ENCODE measurements around the gene EREG.

The EREG gene

DNA sequence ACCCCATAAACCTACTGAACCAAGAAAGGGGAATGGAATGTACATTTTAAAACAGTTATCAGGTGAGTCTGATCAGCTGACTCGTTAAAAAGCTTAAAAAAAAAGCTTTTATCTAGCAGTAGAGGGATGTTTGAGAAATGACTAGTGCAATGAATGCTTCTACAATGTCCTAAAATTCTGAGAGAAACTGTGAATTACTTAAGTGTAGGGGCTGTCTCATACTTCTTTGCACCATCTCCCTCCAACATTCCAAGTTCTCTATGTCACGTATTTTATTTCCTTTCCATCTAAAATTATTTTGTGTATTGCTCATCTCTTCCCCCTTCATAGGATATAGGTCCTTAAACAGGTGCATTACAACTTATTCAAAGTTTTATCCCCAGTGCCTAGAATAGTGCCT lies 68.1 kb downstream of the EREG start:
- no peak for DNase-seq

DNA sequence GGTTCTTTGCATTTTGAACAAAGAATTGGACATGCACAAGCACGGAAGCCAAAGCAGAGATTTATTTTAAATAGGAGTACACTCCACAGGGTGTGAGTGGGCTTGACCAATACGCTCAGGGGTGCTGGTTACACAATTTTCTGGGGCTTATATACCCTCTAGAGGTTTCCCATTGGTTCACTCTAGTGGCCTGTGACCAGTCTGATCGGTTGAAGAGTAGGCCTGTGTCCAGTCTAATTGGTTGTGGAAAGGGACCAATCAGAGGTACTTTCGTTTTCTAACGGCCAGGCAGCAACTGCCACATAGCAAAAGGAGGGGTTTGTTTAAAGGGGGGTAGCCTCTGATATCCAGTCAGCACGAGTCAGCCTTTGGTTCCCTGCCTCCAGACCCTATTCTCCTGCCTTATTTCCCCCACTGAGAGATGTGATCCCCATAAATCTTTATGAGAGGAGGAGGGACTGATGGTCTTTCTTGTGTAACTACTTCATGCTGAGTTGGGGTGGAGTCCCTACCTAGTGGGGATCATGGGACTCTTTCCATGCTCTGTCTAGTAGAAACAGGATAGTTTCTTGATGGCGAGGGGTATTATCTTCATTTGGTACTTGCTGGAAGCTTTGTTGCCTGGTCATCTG lies 68.7 kb downstream of the EREG start:
- no peak for DNase-seq

DNA sequence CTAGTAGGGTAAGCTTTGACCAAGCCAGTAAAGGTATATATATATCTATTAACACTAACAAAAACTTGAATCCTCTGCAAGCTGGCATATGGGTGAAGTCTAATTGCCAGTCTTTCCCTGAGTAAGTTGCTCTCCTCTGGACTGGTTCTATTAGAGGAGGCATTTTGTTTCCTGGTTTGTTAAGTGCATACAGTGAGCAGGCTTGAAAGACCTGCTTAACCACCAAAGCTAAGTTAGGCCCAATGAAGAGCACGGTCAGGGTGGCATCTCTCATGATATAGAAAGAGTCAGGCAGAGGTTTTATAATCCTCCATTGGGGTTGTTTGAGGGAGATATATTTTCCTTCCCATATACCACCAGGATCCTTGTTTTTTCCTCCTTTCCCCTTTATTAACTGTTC lies 70.4 kb downstream of the EREG start:
- DNase-seq, result no peak

DNA sequence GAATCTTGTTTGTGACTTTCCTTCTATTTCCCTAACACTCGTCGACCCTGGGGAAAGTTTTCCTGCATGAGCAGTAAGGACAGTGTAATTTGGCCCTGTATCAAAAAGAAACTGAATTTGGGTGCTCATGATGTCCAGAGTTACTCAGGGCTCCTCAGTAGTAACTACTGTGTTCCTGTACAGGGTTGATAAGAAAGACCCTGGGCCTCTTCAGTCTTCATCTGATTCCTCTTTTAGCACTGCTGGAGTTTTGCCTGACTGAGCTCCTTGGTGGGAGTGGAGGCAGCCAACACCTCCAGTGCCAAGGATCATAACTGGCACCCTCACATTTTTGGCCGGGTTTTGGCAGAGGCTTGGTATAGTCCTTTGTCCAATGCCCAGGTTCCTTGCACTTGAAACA lies 72.9 kb downstream of the EREG start:
- DNase-seq, result no peak

All from bone marrow (tissue), 2 donors.